Adipose tissue (tissue), 3 donors: ENCODE measurements around the gene ALKBH4. TPM values are rescaled to one million over a fixed set of nuclear protein-coding genes. Genes with fewer than 3 reads are reported as not detected.
"Not testable (repeated sequence)": the region's sequence is repeated elsewhere in the genome, so short reads cannot be mapped to it uniquely, and the experiment has no call there.

Experiments used
- H3K27ac ChIP-seq: one replicate; pipeline ENCODE4 v1.5.1; 2013; ENCODE audit warnings: low read depth, low read length
- WGBS, 3 donors: extraction: QIAGEN DNeasy Blood & Tissue Kit; methylation state at CpG; one replicate each; pipeline ENCODE4 v1.1.7; 2013; 5-methylcytosine and 5-hydroxymethylcytosine counted together
- polyA plus RNA-seq, 3 donors: library from polyadenylated mRNA; stranded (reverse); fragments of 200-250 nt; gene quantifications; one replicate each; pipeline ENCODE4 v1.2.3, GENCODE V29; 2013
- donor health status: healthy with polysubstance abuse.
- donor health status: Bipolar disorder and iron deficiency.
- donor health status: healthy.

ALKBH4 gene, protein sequence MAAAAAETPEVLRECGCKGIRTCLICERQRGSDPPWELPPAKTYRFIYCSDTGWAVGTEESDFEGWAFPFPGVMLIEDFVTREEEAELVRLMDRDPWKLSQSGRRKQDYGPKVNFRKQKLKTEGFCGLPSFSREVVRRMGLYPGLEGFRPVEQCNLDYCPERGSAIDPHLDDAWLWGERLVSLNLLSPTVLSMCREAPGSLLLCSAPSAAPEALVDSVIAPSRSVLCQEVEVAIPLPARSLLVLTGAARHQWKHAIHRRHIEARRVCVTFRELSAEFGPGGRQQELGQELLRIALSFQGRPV
- 1 to 10 TPM; 4.5 to 6.8 (median 5.7) TPM for polyA plus RNA-seq

DNA sequence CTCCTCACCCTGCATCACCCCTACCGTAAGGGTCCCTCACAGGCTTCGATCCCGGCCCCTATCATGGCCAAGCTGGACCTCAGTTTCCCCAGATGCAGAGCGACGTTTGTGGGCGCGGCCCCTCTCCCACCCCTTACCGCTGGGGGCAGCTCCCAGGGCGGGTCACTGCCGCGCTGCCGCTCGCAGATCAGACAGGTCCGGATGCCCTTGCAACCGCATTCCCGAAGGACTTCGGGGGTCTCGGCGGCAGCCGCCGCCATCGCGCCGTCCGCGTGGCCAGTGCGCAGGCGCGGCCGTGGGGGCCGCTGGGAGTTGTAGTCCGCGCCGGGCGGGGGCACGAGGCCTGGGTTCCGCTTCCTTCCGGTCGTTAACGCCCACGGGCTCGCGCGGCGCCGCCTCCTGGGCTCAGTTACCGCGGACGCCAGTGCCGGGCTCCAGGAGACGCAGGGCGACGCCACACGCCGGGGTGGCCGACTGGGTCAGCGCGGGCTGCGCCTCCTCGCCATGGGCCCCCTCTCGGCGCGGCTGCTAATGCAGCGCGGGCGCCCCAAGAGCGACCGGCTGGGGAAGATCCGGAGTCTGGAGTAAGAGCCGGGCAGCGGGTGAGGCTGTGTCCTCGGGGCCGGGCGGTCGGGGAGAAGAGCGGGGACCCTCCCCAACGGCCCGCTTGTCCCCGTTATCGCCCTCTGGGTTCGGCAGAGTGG lies at the start of gene ALKBH4, which contains the start of gene LRWD1:
Gene ALKBH4, minus strand, starts transcription at position 287 of the 704 bp plus-strand sequence. Its CDS starts 27 bp downstream, at position 260.
Gene LRWD1, plus strand, starts transcription at position 408 of the 704 bp plus-strand sequence. Its CDS starts 97 bp downstream, at position 505.
- 0 to 1% (median 1%) methylated on average over 58 to 81 of the region's 81 CpGs for WGBS, 3 donors
- H3K27ac ChIP-seq, result peak within 1 kb of the TSS; percentile 44

DNA sequence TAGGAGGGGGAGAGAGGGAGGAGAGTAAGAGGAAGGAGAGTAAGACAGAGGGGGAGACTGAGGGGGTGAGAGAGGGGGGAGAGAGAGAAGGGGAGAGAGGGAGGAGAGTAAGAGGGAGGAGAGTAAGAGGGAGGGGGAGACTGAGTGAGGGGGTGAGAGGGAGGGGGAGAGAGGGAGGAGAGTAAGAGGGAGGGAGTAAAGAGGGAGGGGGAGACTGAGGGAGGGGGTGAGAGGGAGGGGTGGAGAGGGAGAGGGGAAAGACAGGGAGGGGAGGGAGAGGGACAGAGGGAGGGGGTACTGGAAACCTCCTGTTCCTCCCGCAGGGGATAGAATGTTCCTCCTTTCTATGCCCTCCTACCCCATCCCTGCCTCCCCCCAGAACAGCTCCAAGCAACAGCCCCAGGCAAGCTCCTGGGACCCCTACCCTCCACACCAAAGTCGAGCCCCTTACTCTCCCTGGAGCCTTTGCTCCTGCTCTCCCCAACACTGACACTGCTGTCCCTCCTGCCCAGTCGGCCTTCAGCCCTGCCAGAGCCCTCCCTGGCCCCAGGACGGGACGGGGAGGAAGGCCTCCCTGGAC lies 48.1 kb upstream of the ALKBH4 start:
- not testable (repeated sequence) for H3K27ac ChIP-seq
- WGBS, 3 donors, result 9 to 18% (median 10%) methylated on average over 3 to 5 of the region's 5 CpGs

DNA sequence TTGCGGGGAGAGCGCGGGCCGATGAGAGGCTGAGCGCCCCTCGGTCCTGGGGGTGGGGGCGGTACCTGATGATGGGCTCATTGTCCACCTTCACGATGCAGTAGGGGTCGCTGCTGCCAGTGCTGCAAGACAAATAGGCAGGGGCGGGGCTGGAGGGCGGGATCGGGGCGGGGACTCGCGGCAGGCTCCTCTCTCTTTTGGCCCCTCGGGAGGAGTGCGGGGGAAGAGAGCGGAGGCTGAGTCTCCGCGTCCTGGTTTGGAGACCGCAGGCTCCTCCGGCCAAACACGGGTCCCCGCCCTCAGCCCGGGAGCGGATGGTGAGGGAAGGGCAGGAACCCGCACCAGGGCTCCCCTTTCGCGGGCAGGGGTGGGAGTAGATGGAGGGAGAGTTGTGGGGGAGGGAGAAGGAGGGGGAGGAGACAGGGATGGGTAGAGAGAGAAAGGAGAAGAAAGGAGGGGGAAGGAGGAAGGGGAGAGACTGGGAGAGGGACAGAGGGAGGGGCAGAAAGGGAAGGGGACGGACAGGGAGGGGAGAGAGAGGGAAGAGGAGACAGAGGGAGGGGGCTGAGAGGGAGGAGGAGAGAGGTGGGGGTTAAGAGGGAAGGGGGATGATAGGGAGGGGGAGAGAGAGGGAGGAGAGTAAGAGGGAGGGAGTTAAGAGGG lies 47.3 kb upstream of the ALKBH4 start:
- WGBS, 3 donors, result no CpG with 5 or more reads among the region's 30 CpGs
- not testable (repeated sequence) for H3K27ac ChIP-seq

DNA sequence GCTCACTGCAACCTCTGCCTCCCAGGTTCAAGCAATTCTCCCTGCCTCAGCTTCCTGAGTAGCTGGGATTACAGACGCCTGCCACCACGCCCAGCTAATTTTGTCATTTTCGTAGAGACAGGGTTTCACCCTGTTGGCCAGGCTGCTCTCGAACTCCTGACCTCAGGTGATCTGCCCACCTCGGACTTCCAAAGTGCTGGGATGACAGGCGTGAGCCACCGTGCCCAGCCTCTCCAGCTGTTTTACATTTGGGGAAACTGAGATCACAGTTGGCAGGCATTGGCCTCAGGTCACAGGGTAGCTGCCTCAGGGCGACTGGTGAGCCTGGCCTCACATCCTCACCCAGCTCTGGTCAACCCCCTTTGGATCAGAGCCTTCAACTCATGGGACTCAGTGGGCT lies 45.9 kb upstream of the ALKBH4 start:
- not testable (repeated sequence) for H3K27ac ChIP-seq
- WGBS, 3 donors, result 66 to 70% (median 67%) methylated on average over 4 of the region's 8 CpGs

DNA sequence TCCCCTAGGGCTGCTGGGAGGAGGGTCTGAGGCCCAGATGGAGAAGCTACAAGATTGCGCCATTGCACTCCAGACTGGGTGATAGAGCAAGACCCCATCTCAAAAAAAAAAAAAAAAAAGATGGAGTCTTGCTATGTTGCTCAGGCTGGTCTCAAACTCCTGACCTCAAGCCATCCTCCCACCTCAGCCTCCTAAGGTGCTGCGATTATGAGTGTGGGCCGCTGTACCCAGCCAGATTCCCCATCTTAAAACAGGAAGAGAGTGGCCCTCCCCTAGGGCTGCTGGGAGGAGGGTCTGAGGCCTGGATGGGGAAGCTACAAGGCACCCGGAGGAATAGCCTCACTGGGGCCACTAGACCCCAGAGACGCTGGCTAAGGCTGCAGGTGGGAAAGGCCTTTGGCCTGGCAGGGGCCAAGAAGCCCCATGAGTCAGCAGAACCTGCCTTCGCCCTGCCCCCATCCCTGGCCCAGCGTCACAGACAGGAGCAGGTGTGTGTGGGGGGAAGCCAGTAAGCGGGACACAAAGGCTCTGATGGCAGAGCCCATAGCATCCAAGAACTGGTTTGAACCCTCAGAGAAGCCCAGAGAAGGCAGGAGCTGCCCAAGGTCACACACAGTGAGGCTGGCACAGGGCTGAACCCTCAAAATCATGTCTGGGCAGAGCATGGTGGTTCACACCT lies 42.9 kb upstream of the ALKBH4 start:
- not testable (repeated sequence) for H3K27ac ChIP-seq
- 69 to 79% (median 70%) methylated on average over 2 of the region's 8 CpGs for WGBS, 3 donors

DNA sequence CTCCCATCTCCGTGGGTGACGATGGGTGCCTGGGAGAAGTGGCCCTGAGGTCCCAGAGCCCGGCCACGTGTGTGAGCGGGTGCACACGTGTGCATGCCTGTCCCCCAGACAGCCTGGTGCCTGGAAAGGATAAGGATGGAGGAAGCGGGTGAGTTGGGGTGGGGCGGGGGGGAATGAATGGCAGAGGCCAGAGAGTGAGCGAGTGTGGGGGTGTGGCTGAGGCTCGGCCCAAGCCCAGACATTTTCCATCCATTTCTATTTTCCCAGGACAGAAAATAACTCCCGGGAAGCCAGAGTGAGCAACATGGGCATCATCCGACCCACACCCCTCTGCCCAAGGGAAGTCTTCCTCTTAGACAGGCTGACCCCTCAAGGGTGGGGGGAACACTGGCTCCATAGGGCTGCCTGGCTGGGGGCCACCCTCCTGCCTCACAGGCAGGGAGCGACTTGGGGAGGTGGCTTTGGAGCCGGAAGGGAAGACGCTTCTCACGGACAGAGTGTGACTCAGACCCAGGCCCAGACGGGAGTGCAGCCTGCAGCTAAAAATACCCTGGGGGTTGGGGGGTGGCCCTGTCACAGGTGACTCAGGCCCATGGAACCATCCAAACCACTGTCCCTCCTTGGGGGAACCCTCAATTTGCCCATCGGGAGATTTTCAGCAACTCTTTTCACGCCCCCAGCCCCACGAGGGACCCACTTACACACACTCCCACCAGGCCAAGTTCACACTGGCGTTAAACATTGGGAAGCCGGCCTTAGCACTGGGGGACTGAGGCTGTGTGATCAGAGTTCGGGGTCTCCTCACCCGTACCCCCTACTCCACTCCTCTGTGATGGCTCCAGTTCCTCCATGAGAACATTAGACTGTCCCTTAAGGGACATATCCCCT lies 40.9 kb upstream of the ALKBH4 start:
- H3K27ac ChIP-seq, result not testable (repeated sequence)
- 82 to 94% (median 83%) methylated on average over 4 to 5 of the region's 24 CpGs for WGBS, 3 donors

DNA sequence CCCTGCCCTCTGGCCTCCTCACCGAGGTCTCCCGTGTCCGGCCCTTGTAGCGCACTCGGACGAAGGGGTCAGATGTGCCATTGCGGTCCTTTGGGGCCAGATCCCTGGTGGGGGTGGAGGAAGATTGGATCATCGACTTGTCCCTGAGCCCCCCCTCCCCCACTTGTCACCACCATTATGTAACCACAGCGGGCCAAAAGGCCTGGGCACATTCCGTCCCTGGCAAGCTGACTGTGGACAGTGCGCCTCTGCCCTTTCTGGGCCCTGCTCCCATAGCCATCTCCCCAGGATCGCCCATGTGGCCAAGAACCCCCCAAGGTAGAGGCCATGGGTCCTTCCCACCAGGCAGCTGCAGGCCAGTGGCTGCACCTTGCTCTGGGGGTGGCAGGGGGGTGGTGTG lies 38.5 kb upstream of the ALKBH4 start:
- no CpG with 5 or more reads among the region's 12 CpGs for WGBS, 3 donors

DNA sequence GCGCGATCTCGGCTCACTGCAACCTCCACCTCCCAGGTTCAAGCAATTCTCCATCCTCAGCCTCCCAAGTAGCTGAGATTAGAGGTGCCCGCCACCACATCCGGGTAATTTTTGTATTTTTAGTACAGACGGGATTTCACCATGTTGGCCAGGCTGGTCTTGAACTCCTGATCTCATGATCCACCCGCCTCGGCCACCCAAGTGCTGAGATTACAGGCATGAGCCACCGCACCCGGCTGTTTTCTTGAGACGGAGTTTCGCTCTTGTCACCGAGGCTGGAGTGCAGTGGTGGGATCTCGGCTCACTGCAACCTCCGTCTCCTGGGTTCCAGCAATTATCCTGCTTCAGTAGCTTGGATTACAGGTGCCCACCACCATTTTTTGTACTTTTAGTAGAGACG lies 33.7 kb upstream of the ALKBH4 start:
- not testable (repeated sequence) for H3K27ac ChIP-seq
- WGBS, 3 donors, result 89 to 93% (median 92%) methylated on average over 8 to 11 of the region's 16 CpGs

More for the DNA sequence above, 38.5 kb upstream of the ALKBH4 start:
- H3K27ac ChIP-seq, result not testable (repeated sequence)

DNA sequence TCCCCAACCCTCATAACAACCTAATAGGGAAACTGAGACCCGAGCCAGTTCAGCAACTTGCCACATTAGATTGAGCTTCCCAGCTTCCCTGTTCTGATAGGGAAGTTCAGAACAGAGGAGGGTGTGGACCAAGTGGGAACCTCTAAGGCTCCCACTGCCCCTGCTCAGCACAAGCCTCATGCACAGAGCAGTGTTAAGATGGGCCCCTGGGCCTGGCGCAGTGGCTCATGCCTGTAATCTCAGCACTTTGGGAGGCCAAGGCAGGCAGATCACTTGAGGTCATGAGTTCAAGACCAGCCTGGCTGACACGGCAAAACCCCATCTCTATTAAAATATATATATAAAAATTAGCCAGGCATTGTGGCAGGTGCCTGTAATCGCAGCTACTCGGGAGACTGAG lies 32.6 kb upstream of the ALKBH4 start:
- 70 to 95% (median 85%) methylated on average over 1 of the region's 5 CpGs for WGBS, 3 donors
- not testable (repeated sequence) for H3K27ac ChIP-seq

DNA sequence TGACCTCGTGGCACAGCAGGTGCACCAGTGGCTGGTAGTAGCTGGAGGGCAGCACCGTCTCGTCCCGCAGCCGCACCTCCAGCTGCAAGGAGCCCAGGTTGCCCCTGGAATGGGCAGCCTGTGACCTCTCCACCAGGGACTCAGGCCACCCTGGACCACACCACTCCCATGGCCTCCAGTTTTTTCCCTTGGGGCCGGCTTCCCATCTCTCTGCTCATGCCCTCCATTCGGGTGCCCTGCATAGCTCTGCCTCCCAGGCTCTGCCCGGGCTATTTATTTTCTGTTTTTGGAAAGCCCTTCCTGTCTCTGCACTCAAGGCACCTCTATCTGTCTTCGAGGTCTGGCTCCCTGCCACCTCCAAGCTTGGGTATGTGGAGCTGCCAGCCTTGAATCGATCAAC lies 32.2 kb upstream of the ALKBH4 start:
- WGBS, 3 donors, result 49 to 83% (median 75%) methylated on average over 3 of the region's 10 CpGs
- not testable (repeated sequence) for H3K27ac ChIP-seq

DNA sequence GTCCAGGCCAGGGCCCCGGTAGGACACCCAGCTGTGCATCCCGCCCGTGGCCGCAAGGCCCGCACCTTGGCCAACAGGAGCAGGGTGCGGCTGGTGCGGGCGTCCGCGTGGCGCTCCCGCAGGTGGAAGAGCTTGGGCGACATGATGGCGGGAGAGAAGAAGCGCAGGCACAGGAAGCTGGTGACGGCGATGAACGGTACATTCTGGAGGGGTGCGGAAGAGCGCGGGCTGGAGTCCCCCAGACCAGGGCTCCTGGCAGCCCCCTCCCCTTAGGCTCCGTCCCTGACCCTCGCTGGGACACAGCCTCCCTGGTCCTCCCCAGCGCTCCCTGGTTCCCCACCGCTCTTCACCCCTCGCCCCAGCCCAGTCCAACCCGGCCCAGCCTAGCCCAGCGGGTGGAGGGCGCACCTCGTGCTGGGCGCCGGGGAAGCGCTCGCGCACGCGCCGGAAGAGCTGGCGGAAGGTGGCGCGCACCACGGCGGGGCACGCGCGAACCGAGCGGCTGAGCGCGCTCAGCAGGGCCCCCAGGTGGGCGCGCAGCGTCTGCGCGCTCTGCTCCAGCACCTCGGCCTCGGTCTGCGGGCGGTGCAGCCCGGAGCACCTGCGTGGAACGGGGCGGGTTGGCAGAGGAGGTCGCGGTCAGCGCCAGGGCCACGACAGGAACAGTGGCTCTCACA lies 29.9 kb upstream of the ALKBH4 start:
- no CpG with 5 or more reads among the region's 67 CpGs for WGBS, 3 donors
- H3K27ac ChIP-seq, result not testable (repeated sequence)

DNA sequence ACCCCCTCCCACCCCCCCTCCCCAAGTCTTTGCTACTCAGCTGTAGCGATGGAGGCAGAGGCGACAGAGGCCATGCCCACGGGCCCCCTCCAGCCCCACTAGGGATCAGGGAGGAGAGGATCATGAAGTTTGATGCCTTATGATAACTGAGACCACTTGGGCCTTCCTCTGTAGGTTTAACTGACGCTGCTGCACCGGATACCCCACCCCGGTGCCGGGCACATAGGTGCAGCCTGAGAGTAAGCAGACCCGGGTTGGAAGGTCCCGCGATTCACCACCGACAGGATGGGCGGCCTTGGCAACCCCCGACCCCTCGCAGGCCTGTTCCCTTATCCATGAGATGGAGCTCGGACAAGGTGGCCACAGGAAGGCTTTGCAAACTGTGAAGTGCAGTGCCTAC lies 29.4 kb upstream of the ALKBH4 start:
- WGBS, 3 donors, result 15 to 52% (median 44%) methylated on average over 4 to 8 of the region's 15 CpGs
- not testable (repeated sequence) for H3K27ac ChIP-seq

DNA sequence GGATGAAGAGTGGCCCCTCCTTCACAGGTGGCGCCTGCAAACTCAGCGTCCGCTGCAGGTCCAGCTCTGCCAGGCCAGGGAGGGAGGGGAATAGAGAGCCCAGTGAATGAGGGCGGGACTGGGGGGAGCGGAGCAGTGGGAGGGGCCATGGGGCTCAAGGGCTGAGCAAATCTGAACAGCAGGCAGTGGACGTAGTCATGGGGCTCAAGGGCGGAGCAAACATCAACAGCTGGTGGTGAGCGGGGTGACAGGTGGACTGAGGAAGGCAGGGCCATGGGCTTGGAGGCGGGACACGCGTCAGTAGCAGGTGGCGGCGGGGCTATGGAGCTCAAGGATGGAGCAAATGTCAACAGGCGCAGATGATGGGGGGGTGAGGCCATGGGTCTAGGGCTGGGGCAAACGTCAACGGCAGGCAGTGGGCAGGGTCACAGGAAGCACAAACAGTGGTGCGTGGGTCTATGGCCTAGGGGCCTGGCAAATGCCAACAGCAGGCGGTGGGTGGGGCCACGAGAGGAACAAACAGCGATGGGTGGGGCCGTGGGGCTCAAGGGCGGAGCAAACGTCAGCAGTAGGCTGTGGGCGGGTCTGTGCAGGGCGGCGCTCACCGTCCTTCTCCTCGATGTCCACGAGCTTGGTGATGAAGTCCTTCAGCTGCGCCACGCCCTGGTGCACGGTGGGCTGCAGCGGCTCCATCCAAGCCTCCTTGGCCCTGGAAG lies 28.7 kb upstream of the ALKBH4 start:
- not testable (repeated sequence) for H3K27ac ChIP-seq
- no CpG with 5 or more reads among the region's 33 CpGs for WGBS, 3 donors

DNA sequence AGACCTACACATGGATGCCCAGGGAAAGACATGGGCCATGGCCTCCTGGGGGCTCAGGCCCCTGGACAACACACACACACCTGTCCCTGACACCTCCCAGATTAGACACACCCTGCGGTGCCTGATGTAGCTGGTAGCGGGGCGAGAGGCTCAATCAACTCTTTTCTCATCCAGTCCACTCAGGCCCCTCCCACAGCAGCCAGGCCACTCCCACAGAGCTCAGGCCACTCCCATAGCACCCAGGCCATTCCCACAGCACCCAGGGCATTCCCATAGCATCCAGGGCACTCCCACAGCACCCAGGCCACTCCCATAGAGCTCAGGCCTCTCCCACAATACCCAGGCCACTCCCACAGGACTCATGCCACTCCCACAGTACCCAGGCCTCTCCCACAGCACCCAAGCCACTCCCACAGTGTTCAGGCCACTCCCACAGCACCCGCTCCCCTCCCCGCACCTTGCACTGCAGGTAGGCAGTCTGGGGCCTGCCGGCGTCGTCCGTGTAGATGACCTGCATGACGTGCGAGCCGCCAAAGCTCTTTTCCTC lies 25.9 kb upstream of the ALKBH4 start:
- H3K27ac ChIP-seq, result not testable (repeated sequence)
- 71 to 96% (median 77%) methylated on average over 2 to 3 of the region's 12 CpGs for WGBS, 3 donors

DNA sequence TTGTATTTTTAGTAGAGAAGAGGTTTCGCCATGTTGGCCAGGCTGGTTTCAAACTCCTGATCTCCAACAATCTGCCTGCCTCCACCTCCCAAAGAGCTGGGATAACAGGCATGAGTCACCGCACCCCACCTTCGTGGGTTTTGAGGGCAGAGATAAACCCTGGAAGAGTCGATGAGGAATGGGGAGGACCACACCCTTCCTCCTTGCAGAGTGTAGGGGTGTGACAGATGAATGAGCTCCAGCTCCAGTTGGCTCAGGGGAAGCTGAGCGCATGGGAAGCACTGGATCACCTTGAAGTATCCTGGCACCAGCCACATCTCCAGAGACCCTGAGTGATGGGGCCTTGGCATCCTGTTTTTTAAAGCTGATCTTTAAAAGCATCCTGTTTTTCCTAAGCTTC lies 19.7 kb upstream of the ALKBH4 start:
- H3K27ac ChIP-seq, result not testable (repeated sequence)
- no CpG with 5 or more reads among the region's 5 CpGs for WGBS, 3 donors

DNA sequence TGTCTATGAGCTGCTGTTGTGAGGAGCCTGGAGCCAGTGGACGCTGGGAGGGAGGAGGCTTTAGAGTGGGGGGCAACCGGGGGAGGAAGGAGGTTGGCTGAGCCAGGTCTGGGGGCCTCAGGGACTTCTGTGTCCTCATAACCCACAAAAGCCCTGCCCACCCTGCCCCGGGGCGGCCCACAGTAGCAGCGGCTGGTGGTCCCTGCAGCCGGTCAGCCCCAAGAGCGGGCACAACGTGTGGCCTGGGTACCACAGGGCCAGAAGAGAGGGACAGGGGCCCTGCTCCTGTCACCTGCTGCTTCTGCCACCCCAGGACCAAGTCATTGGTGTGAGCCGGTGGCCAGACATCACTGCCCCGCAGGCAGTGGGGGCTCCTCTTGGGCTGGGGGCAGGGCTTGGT lies 17.3 kb upstream of the ALKBH4 start:
- no CpG with 5 or more reads among the region's 10 CpGs for WGBS, 3 donors
- H3K27ac ChIP-seq, result not testable (repeated sequence)
